Erythroblast (primary cell): ENCODE data around the gene FNIP2.

ENCODE experiments used
- GATA1 ChIP-seq: IDR thresholded peaks from 2 replicates; pipeline ENCODE4 v1.6.1; 2011; ENCODE audit warnings: low read depth, mild to moderate bottlenecking, control low read depth, low read length, moderate library complexity
- POLR2A ChIP-seq: IDR thresholded peaks from 2 replicates; pipeline ENCODE4 v1.6.1; 2011; ENCODE audit warnings: mild to moderate bottlenecking, low read length

DNA sequence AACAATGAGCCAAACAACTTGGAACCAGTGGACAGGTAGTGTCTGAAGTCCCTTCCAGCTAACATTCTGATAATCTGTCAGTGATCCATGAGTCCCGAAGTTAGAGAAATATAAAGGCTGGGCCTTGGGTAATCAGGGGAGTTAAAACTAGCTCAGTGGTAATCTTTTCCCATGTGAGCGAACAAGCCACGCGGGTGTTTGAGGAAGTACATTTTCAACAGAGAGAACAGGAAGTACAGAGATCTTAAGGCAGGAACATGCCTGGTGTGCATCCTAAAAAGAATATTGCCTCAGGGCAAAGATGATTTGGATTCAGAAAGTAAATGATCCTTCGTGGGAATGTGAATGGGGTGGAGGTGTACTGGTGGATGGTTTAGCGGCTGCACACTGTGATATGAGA lies 42.9 kb downstream of the FNIP2 start:
- TF ChIP-seq POLR2A (no peak), GATA1 (no peak)
